H1 (cell line): ENCODE measurements around the gene PDZK1IP1. TPM values are rescaled to one million over a fixed set of nuclear protein-coding genes. Genes with fewer than 3 reads are reported as not detected.

ENCODE experiments used
- CTCF ChIA-PET: fragments of 300-600 bp; sonication (Branson Sonifier 250); formaldehyde crosslinking; loops from one replicate; lab custom pipeline; 2021; ENCODE audit not compliant: partially characterized antibody; lab: Charles Lee
- POLR2A ChIA-PET: fragments of 300-600 bp; sonication (Branson Sonifier 250); formaldehyde crosslinking; loops from one replicate; lab custom pipeline; 2021; ENCODE audit warnings: inconsistent platforms; ENCODE audit not compliant: partially characterized antibody; lab: Charles Lee
- DNase-seq, 2 experiments: peaks; one replicate each; pipeline versions ENCODE4 v3.0.0 to v3.0.0-alpha.2; 2010 to 2022; ENCODE audit warnings: low spot score in 2 of 2, low read depth in 1 of 2, mixed read lengths in 1 of 2
- FAIRE-seq: peaks from 2 replicates; lab custom pipeline; 2011; peaks lifted over from hg19 to GRCh38; lab: Jason Lieb, UNC
- H2AFZ ChIP-seq: 2 replicates; pipeline ENCODE4 v1.8.1; 2012; ENCODE audit warnings: low read length, inconsistent platforms
- H2AK5ac ChIP-seq: 2 replicates; pipeline ENCODE4 v1.6.1; 2013; ENCODE audit warnings: low read depth, low read length
- H2BK120ac ChIP-seq: replicated peaks from 2 replicates; pipeline ENCODE3; 2013; ENCODE audit warnings: low read depth, low read length, inconsistent platforms
- H2BK12ac ChIP-seq: 2 replicates; pipeline ENCODE4 v1.6.1; 2013; ENCODE audit warnings: low read depth, low read length
- H2BK15ac ChIP-seq: 2 replicates; pipeline ENCODE4 v1.6.1; 2013; ENCODE audit warnings: low read length
- H2BK20ac ChIP-seq: 2 replicates; pipeline ENCODE4 v1.6.1; 2013; ENCODE audit warnings: low read length
- H2BK5ac ChIP-seq: 2 replicates; pipeline ENCODE4 v1.6.1; 2013; ENCODE audit warnings: low read depth, low read length
- H3K14ac ChIP-seq: 2 replicates; pipeline ENCODE4 v1.6.1; 2013; ENCODE audit warnings: inconsistent platforms; ENCODE audit not compliant: insufficient read length
- H3K18ac ChIP-seq: 2 replicates; pipeline ENCODE4 v1.6.1; 2013; ENCODE audit warnings: low read length; ENCODE audit errors: extremely low read depth
- H3K23ac ChIP-seq: 2 replicates; pipeline ENCODE4 v1.6.1; 2013; ENCODE audit warnings: inconsistent platforms; ENCODE audit not compliant: insufficient read length
- H3K23me2 ChIP-seq: 2 replicates; pipeline ENCODE4 v1.6.1; 2013; ENCODE audit warnings: low read depth, low read length
- H3K27ac ChIP-seq: 2 replicates; pipeline ENCODE4 v1.6.1; 2011; ENCODE audit warnings: low read depth, low read length, inconsistent platforms
- H3K27me3 ChIP-seq, 4 experiments: replicated peaks in 1 of 4; 1 replicate in 1 of 4; 2 replicates in 3 of 4; pipeline versions ENCODE4 v1.6.1 to v1.8.1; 2011 to 2013; ENCODE audit warnings: low read length in 3 of 4, mild to moderate bottlenecking in 3 of 4, inconsistent platforms in 2 of 4, mixed read lengths in 2 of 4, moderate library complexity in 1 of 4; ENCODE audit not compliant: control insufficient read depth in 3 of 4, insufficient read depth in 3 of 4; ENCODE audit errors: extremely low read depth in 1 of 4
- H3K36me3 ChIP-seq, 4 experiments: 2 replicates each; pipeline versions ENCODE4 v1.6.1 to v1.8.1; 2011 to 2013; ENCODE audit warnings: mild to moderate bottlenecking in 4 of 4, low read length in 3 of 4, moderate library complexity in 2 of 4, control low read depth in 1 of 4, inconsistent platforms in 1 of 4; ENCODE audit not compliant: insufficient read depth in 4 of 4, control insufficient read depth in 2 of 4
- H3K4ac ChIP-seq: replicated peaks from 2 replicates; pipeline ENCODE3; 2013; ENCODE audit warnings: low read length, low read depth, mixed read lengths, inconsistent platforms; ENCODE audit not compliant: insufficient read length
- H3K4me1 ChIP-seq, 4 experiments: replicated peaks in 1 of 4; 1 replicate in 1 of 4; 2 replicates in 3 of 4; pipeline versions ENCODE4 v1.6.1 to v1.8.1; 2011 to 2013; ENCODE audit warnings: low read length in 3 of 4, inconsistent platforms in 2 of 4, mixed read lengths in 1 of 4; ENCODE audit not compliant: insufficient read depth in 4 of 4, control insufficient read depth in 3 of 4
- H3K4me2 ChIP-seq, 2 experiments: 2 replicates each; pipeline versions ENCODE4 v1.6.1 to v1.8.1; 2011 to 2013; ENCODE audit warnings: low read depth in 2 of 2, low read length in 2 of 2, control low read depth in 1 of 2, inconsistent platforms in 1 of 2, mild to moderate bottlenecking in 1 of 2; ENCODE audit not compliant: insufficient read depth in 1 of 2
- H3K4me3 ChIP-seq, 4 experiments: fragments of 200-600, 300-600 bp in 1 of 4; sonication (generic), shearing (Covaris generic), sonication (Bioruptor Twin) in 1 of 4; 2 replicates each; pipeline versions ENCODE4 v1.5.1 to v1.8.1; 2011 to 2016; ENCODE audit warnings: low read length in 4 of 4, low read depth in 3 of 4, control low read depth in 2 of 4, inconsistent platforms in 2 of 4, mild to moderate bottlenecking in 2 of 4, mixed read lengths in 1 of 4, moderate library complexity in 1 of 4; ENCODE audit not compliant: insufficient read depth in 2 of 4; ENCODE audit errors: extremely low read depth in 1 of 4
- H3K56ac ChIP-seq: replicated peaks from 2 replicates; pipeline ENCODE3; 2013; ENCODE audit warnings: low read depth, mild to moderate bottlenecking, mixed read lengths, low read length, inconsistent platforms; ENCODE audit not compliant: insufficient read length
- H3K79me1 ChIP-seq: 2 replicates; pipeline ENCODE4 v1.6.1; 2013; ENCODE audit warnings: low read depth, low read length, control low read depth
- H3K79me2 ChIP-seq, 2 experiments: 2 replicates each; pipeline versions ENCODE4 v1.6.1 to v1.8.1; 2012 to 2013; ENCODE audit warnings: low read length in 2 of 2, mild to moderate bottlenecking in 2 of 2, inconsistent platforms in 1 of 2; ENCODE audit not compliant: insufficient read depth in 2 of 2, control insufficient read depth in 1 of 2
- H3K9ac ChIP-seq, 4 experiments: replicated peaks in 1 of 4; 1 replicate in 1 of 4; 2 replicates in 3 of 4; pipeline versions ENCODE4 v1.6.1 to v1.8.1; 2011 to 2013; ENCODE audit warnings: low read depth in 3 of 4, low read length in 3 of 4, control low read depth in 2 of 4, mild to moderate bottlenecking in 2 of 4, moderate library complexity in 2 of 4, inconsistent platforms in 1 of 4; ENCODE audit errors: extremely low read depth in 1 of 4
- H3K9me3 ChIP-seq, 2 experiments: 2 replicates each; pipeline versions ENCODE4 v1.6.1 to v1.8.1; 2012 to 2013; ENCODE audit warnings: mild to moderate bottlenecking in 2 of 2, moderate library complexity in 2 of 2, control low read depth in 1 of 2, inconsistent platforms in 1 of 2, low read depth in 1 of 2, low read length in 1 of 2, mixed read lengths in 1 of 2; ENCODE audit not compliant: insufficient read depth in 2 of 2
- H4K20me1 ChIP-seq, 2 experiments: replicated peaks in 1 of 2; 2 replicates each; pipeline versions ENCODE3 to v1.8.1; 2011 to 2013; ENCODE audit warnings: inconsistent platforms in 2 of 2, low read length in 2 of 2, mild to moderate bottlenecking in 1 of 2; ENCODE audit not compliant: insufficient read depth in 2 of 2, control insufficient read depth in 1 of 2
- H4K5ac ChIP-seq: 2 replicates; pipeline ENCODE4 v1.6.1; 2013; ENCODE audit warnings: low read length, low read depth, mixed read lengths, inconsistent platforms; ENCODE audit not compliant: insufficient read length
- H4K8ac ChIP-seq: 2 replicates; pipeline ENCODE4 v1.8.0; 2013; ENCODE audit warnings: mild to moderate bottlenecking, moderate library complexity, low read length, inconsistent platforms; ENCODE audit not compliant: insufficient read depth; ENCODE audit errors: extremely low read depth
- H4K91ac ChIP-seq: replicated peaks from 2 replicates; pipeline ENCODE3; 2013; ENCODE audit warnings: low read length, mixed read lengths, inconsistent platforms; ENCODE audit not compliant: insufficient read length
- SIX5 ChIP-seq: IDR thresholded peaks from 2 replicates; pipeline ENCODE4 v1.6.1; 2011; ENCODE audit warnings: mild to moderate bottlenecking, low read depth, low read length
- SP2 ChIP-seq: IDR thresholded peaks from 2 replicates; pipeline ENCODE4 v1.6.1; 2012; ENCODE audit warnings: mild to moderate bottlenecking, low read length, inconsistent platforms
- TEAD4 ChIP-seq: IDR thresholded peaks from 2 replicates; pipeline ENCODE4 v1.6.1; 2012; ENCODE audit warnings: low read depth, low read length, inconsistent platforms, mixed read lengths
- WGBS, 2 experiments: shearing (Covaris generic) in 1 of 2; methylation state at CpG; one replicate each; pipeline versions ENCODE4 v1.1.6 to v1.1.7; 2013 to 2015; ENCODE audit warnings: low lambda C conversion rate in 2 of 2, mixed read lengths in 2 of 2, inconsistent platforms in 1 of 2, low coverage in 1 of 2, missing lambda C conversion rate in 1 of 2; ENCODE audit not compliant: insufficient replicate concordance in 2 of 2, insufficient coverage in 1 of 2, insufficient read length in 1 of 2; ENCODE audit errors: extremely low coverage in 1 of 2, missing lambda C conversion rate in 1 of 2; 5-methylcytosine and 5-hydroxymethylcytosine counted together
- polyA plus RNA-seq, 7 experiments: library from polyadenylated mRNA; depleted of rRNA in 3 of 7; stranded (reverse) in 5 of 7; unstranded in 2 of 7; fragments of >200 nt in 5 of 7; fragments of 200-250 nt in 2 of 7; gene quantifications; 1 replicate in 5 of 7; 2 replicates in 1 of 7; 4 replicates in 1 of 7; pipeline versions ENCODE4 v1.2.1 to v1.2.3, GENCODE V29; 2011 to 2013; ENCODE audit warnings: missing spikeins in 2 of 7, mixed read lengths in 2 of 7
- total RNA-seq: library from RNA; stranded (reverse); fragmentation: NEBNext Ultra II Directional; extraction: Animal tissue kit (Norgen Biotek cat#: 25700); gene quantifications from 2 replicates; pipeline ENCODE4 v1.2.1, GENCODE V29; 2021

The PDZK1IP1 gene
- total and polyA plus RNA-seq, 2 of the 8 experiments (the other 6 are each of a cell fraction or from before 2014, with no cell fraction given): 0.17 TPM; not detected in 1

- Histone ChIP-seq H2AFZ (no peak overlapping the region), H3K18ac (no peak overlapping the region), H3K56ac (no peak overlapping the region), H2BK15ac (no peak overlapping the region), H3K79me2 (no peaks in the 10 kb centered on the region), H2BK20ac (no peak overlapping the region), H2BK120ac (no peak overlapping the region), H2BK5ac (0 out of 2 replicates have a peak overlapping the region, but pooled peaks have one; percentile 23), H3K9ac (no peak overlapping the region), H3K79me1 (no peaks in the 10 kb centered on the region), H3K14ac (no peak overlapping the region), H3K23me2 (no peaks in the 10 kb centered on the region; the same call in 1 of the 2 replicates), H2BK12ac (peak overlapping the region; percentile 90; the same call in 1 of the 2 replicates), H3K9me3 (no peaks in the 10 kb centered on the region), H2AK5ac (no peak overlapping the region), H4K20me1 (no peaks in the 10 kb centered on the region), H3K4me2 (no peak overlapping the region), H3K4me3 (no peak overlapping the region), H3K23ac (no peak overlapping the region), H3K27me3 (peaks cover 2 to 31% (median 27%) of the 10 kb centered on the region in 4 experiments), H3K4me1 (peaks cover 5 to 23% (median 16%) of the 10 kb centered on the region in 4 experiments), H3K4ac (no peak overlapping the region), H3K27ac (no peak overlapping the region), H4K91ac (no peak overlapping the region), H4K5ac (no peak overlapping the region), H3K36me3 (no peaks in the 10 kb centered on the region), H4K8ac (no peak overlapping the region)
- no peak for FAIRE-seq
- DNase-seq: no peak
- CTCF ChIA-PET: interaction anchor here (0.8 to 2.5 kb wide), 10 partner anchors 9 to 333 kb away, joined by 3 to 13 read pairs (median 3); partner anchors contain the start of genes FOXD2 and PDZK1IP1
- POLR2A ChIA-PET: interaction anchor here (0.8 kb wide), 1 partner anchor 18 kb away, joined by 3 read pairs; no protein-coding TSS in a partner anchor
- WGBS, 2 experiments: 82 to 100% methylated on average over 2 to 4 of the region's 4 CpGs
- TF ChIP-seq SIX5 (no peak), SP2 (no peak), TEAD4 (no peak)
Observed at GRCh38 chr1:47212636-47213229, 22.9 kb upstream of the PDZK1IP1 start.
